GM12801 (cell line): ENCODE measurements around the gene CNN3.

ENCODE experiments used
- CTCF ChIP-seq: IDR thresholded peaks from one replicate; pipeline ENCODE4 v1.5.1; 2011; ENCODE audit warnings: control low read depth; ENCODE audit not compliant: insufficient read length; ENCODE audit errors: extremely low read depth

CNN3 gene

GRCh38 chr1:94954263-94955220 is 27.6 kb upstream of the CNN3 start:
- no peak for TF ChIP-seq CTCF

- no peak for TF ChIP-seq CTCF
Measured at GRCh38 chr1:94953746-94954145, 26.8 kb upstream of the CNN3 start.

- TF ChIP-seq CTCF = no peak
Measured at GRCh38 chr1:94953107-94953506, 26.2 kb upstream of the CNN3 start.

GRCh38 chr1:94952539-94952938 is 25.6 kb upstream of the CNN3 start:
- TF ChIP-seq CTCF = no peak

- TF ChIP-seq CTCF = no peak
Measured at GRCh38 chr1:94951509-94952208, 24.7 kb upstream of the CNN3 start.

GRCh38 chr1:94951046-94951445 is 24.1 kb upstream of the CNN3 start:
- no peak for TF ChIP-seq CTCF
